ENCODE measurements around the gene SH3BP5L.

Gene SH3BP5L

GRCh38 chr1:248825909-248826760 is at the start of gene SH3BP5L:
SH3BP5L (minus strand) TSS chr1:248825915; CDS start chr1:248824935, 980 bp downstream.
- peak; percentile 81 for DNase-seq

- peak; percentile 76 for DNase-seq
Observed at GRCh38 chr1:248873993-248874533, 48.3 kb upstream of the SH3BP5L start.

- peak; percentile 79 for DNase-seq
Observed at GRCh38 chr1:248873409-248873992, 47.8 kb upstream of the SH3BP5L start.

- peak; percentile 55 for DNase-seq
Observed at GRCh38 chr1:248872752-248873408, 47.2 kb upstream of the SH3BP5L start.

GRCh38 chr1:248871837-248872401 is 46.2 kb upstream of the SH3BP5L start:
- no peak for DNase-seq

- DNase-seq: peak; percentile 73
Observed at GRCh38 chr1:248862998-248863881, 37.5 kb upstream of the SH3BP5L start.

GRCh38 chr1:248862695-248862997 is 36.9 kb upstream of the SH3BP5L start:
- DNase-seq: no peak

GRCh38 chr1:248861616-248862015 is 35.9 kb upstream of the SH3BP5L start:
- DNase-seq: no peak

- no peak for DNase-seq
Observed at GRCh38 chr1:248860007-248860406, 34.3 kb upstream of the SH3BP5L start.

- DNase-seq: peak; percentile 83
Observed at GRCh38 chr1:248858891-248859889, 33.5 kb upstream of the SH3BP5L start, which contains the start of gene ZNF692. ZNF692 (minus strand) TSS chr1:248859085; CDS start chr1:248858309, 776 bp downstream.

- peak; percentile 33 for DNase-seq
Observed at GRCh38 chr1:248858096-248858890, 32.6 kb upstream of the SH3BP5L start.

GRCh38 chr1:248857749-248858095 is 32.0 kb upstream of the SH3BP5L start:
- DNase-seq: no peak

- no peak for DNase-seq
Observed at GRCh38 chr1:248857201-248857600, 31.5 kb upstream of the SH3BP5L start.

GRCh38 chr1:248856176-248856575 is 30.5 kb upstream of the SH3BP5L start:
- DNase-seq: no peak

- no peak for DNase-seq
Observed at GRCh38 chr1:248855580-248855979, 29.9 kb upstream of the SH3BP5L start.

GRCh38 chr1:248853663-248854375 is 28.1 kb upstream of the SH3BP5L start:
- no peak for DNase-seq

GRCh38 chr1:248852481-248853405 is 27.0 kb upstream of the SH3BP5L start:
- no peak for DNase-seq

- no peak for DNase-seq
Observed at GRCh38 chr1:248851390-248851789, 25.7 kb upstream of the SH3BP5L start.

Data from NCI-H1105 treated with DMSO at 0.1 percent for 48 hours (cell line).